Right lobe of liver (tissue), 4 donors: ENCODE measurements around the gene FNIP2.

ENCODE experiments used
- POLR2A ChIP-seq: fragments of 450-650 bp; IDR thresholded peaks from one replicate; pipeline ENCODE4 v1.6.1; 2017; ENCODE audit warnings: antibody characterized with exemption, mild to moderate bottlenecking
- TF ChIP-seq, protein P1 (sequence below), 4 donors: fragments of 200-600 bp in 3 of 4; fragments of 450-650 bp in 1 of 4; IDR thresholded peaks; one replicate each; pipeline versions ENCODE4 v1.5.1 to v1.8.0; 2016 to 2022; ENCODE audit warnings: antibody characterized with exemption in 4 of 4, mild to moderate bottlenecking in 2 of 4
- donor health status: DM: no; HTN: no; CAD: no.
- donor health status: DM: no; HTN: no; CAD: no.
- donor health status: DM: no; HTN: yes; CAD: no.

GRCh38 chr4:158860856-158861255, 92.0 kb downstream of the FNIP2 start:
- no peak for TF ChIP-seq POLR2A
- TF ChIP-seq, protein P1, sequence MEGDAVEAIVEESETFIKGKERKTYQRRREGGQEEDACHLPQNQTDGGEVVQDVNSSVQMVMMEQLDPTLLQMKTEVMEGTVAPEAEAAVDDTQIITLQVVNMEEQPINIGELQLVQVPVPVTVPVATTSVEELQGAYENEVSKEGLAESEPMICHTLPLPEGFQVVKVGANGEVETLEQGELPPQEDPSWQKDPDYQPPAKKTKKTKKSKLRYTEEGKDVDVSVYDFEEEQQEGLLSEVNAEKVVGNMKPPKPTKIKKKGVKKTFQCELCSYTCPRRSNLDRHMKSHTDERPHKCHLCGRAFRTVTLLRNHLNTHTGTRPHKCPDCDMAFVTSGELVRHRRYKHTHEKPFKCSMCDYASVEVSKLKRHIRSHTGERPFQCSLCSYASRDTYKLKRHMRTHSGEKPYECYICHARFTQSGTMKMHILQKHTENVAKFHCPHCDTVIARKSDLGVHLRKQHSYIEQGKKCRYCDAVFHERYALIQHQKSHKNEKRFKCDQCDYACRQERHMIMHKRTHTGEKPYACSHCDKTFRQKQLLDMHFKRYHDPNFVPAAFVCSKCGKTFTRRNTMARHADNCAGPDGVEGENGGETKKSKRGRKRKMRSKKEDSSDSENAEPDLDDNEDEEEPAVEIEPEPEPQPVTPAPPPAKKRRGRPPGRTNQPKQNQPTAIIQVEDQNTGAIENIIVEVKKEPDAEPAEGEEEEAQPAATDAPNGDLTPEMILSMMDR (IDR thresholded peaks at IDR 0.05) = no peak
